ENCODE results near the gene SPIRE2. TPM values are rescaled to one million over a fixed set of nuclear protein-coding genes. Genes with fewer than 3 reads are reported as not detected.

SPIRE2 gene
- total and polyA plus RNA-seq, 2 of the 13 experiments (the other 11 are each of a cell fraction or from before 2014, with no cell fraction given): 13.3 to 37.5 TPM

DNA sequence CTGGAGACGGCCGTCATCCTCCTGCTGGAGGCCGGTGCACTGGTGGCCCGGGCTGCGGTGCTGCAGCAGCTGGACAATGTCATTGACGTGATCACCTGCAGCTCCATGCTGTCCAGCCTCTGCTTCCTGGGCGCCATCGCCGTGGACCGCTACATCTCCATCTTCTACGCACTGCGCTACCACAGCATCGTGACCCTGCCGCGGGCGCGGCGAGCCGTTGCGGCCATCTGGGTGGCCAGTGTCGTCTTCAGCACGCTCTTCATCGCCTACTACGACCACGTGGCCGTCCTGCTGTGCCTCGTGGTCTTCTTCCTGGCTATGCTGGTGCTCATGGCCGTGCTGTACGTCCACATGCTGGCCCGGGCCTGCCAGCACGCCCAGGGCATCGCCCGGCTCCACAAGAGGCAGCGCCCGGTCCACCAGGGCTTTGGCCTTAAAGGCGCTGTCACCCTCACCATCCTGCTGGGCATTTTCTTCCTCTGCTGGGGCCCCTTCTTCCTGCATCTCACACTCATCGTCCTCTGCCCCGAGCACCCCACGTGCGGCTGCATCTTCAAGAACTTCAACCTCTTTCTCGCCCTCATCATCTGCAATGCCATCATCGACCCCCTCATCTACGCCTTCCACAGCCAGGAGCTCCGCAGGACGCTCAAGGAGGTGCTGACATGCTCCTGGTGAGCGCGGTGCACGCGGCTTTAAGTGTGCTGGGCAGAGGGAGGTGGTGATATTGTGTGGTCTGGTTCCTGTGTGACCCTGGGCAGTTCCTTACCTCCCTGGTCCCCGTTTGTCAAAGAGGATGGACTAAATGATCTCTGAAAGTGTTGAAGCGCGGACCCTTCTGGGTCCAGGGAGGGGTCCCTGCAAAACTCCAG, 91.5 kb downstream of the SPIRE2 start (continued):
- no peak for TF ChIP-seq PRDM10 (CRISPR knock-in tag; IDR thresholded peaks at IDR 0.05; ENCODE audit: low read depth)
- TF ChIP-seq RFXAP (CRISPR knock-in tag; IDR thresholded peaks at IDR 0.05; ENCODE audit: borderline replicate concordance): no peak
- TF ChIP-seq SNAPC4 (CRISPR knock-in tag; IDR thresholded peaks at IDR 0.05): no peak
- no peak for TF ChIP-seq NR0B2 (CRISPR knock-in tag; IDR thresholded peaks at IDR 0.05)
- no peak for TF ChIP-seq HMGA1 (CRISPR knock-in tag; conservative IDR thresholded peaks at IDR 0.05)
- no peak for TF ChIP-seq ZNF703 (CRISPR knock-in tag; IDR thresholded peaks at IDR 0.05; ENCODE audit: borderline replicate concordance)

Measured in HepG2 (cell line).